HepG2 (cell line): ENCODE data around the gene DOHH. TPM values are rescaled to one million over a fixed set of nuclear protein-coding genes. Genes with fewer than 3 reads are reported as not detected.

Source experiments
- AGO2 ChIP-seq: fragments of 200-400 bp; formaldehyde crosslinking; optimal IDR thresholded peaks from 2 replicates; pipeline ENCODE3; 2017; ENCODE audit warnings: mild to moderate bottlenecking, low read depth, low read length, moderate library complexity
- BCLAF1 ChIP-seq: fragments of 450-650 bp; IDR thresholded peaks from 2 replicates; pipeline ENCODE4 v1.6.1; 2017; ENCODE audit warnings: mild to moderate bottlenecking
- ELF4 ChIP-seq: sonication (generic); formaldehyde crosslinking; IDR thresholded peaks from 2 replicates; pipeline ENCODE4 v1.5.0; 2020; ENCODE audit warnings: missing genetic modification reagents, mild to moderate bottlenecking, moderate library complexity, borderline replicate concordance
- HIVEP1 ChIP-seq: sonication (generic); formaldehyde crosslinking; IDR thresholded peaks from 2 replicates; pipeline ENCODE4 v1.4.0; 2020; ENCODE audit warnings: mild to moderate bottlenecking, missing genetic modification reagents
- HOXA3 ChIP-seq: sonication (generic); formaldehyde crosslinking; IDR thresholded peaks from 2 replicates; pipeline ENCODE4 v1.5.0; 2020; ENCODE audit warnings: missing genetic modification reagents
- MAFK ChIP-seq, 2 experiments: IDR thresholded peaks in 1 of 2; conservative IDR thresholded peaks in 1 of 2; 2 replicates each; pipeline ENCODE4 v1.6.1; 2011; ENCODE audit warnings: improper control_type of control experiment in 2 of 2, low read length in 2 of 2
- MATR3 ChIP-seq: sonication (generic); formaldehyde crosslinking; IDR thresholded peaks from 2 replicates; pipeline ENCODE4 v1.4.0; 2020; ENCODE audit warnings: missing genetic modification reagents
- MEIS1 ChIP-seq: sonication (generic); formaldehyde crosslinking; IDR thresholded peaks from 2 replicates; pipeline ENCODE4 v1.9.0; 2021; ENCODE audit warnings: mild to moderate bottlenecking, missing genetic modification reagents, moderate library complexity, borderline replicate concordance
- NCOA1 ChIP-seq: sonication (generic); formaldehyde crosslinking; IDR thresholded peaks from 2 replicates; pipeline ENCODE4 v1.9.0; 2021; ENCODE audit warnings: missing genetic modification reagents
- NFATC3 ChIP-seq: sonication (generic); formaldehyde crosslinking; IDR thresholded peaks from 2 replicates; pipeline ENCODE4 v1.5.1; 2020; ENCODE audit warnings: mild to moderate bottlenecking, missing genetic modification reagents
- NFYB ChIP-seq: sonication (generic); formaldehyde crosslinking; IDR thresholded peaks from 2 replicates; pipeline ENCODE4 v1.4.0; 2020; ENCODE audit warnings: missing genetic modification reagents
- PHF21A ChIP-seq: sonication (generic); formaldehyde crosslinking; IDR thresholded peaks from 2 replicates; pipeline ENCODE4 v1.5.0; 2020; ENCODE audit warnings: mild to moderate bottlenecking, missing genetic modification reagents
- PITX1 ChIP-seq: sonication (generic); formaldehyde crosslinking; IDR thresholded peaks from 2 replicates; pipeline ENCODE4 v1.5.1; 2020; ENCODE audit warnings: mild to moderate bottlenecking, missing genetic modification reagents
- RAD51 ChIP-seq: fragments of 450-650 bp; IDR thresholded peaks from 2 replicates; pipeline ENCODE4 v1.6.1; 2016; ENCODE audit warnings: borderline replicate concordance
- RARA ChIP-seq: IDR thresholded peaks from 2 replicates; pipeline ENCODE4 v1.6.1; 2016; ENCODE audit warnings: missing genetic modification reagents, missing compliant biosample characterization
- SAP130 ChIP-seq: IDR thresholded peaks from 2 replicates; pipeline ENCODE4 v1.6.1; 2016; ENCODE audit warnings: low read depth
- SRSF1 ChIP-seq: fragments of 200-400 bp; formaldehyde crosslinking; optimal IDR thresholded peaks from 2 replicates; pipeline ENCODE3; 2017; ENCODE audit warnings: mild to moderate bottlenecking, low read depth, low read length, moderate library complexity
- YEATS4 ChIP-seq: sonication (generic); formaldehyde crosslinking; IDR thresholded peaks from 2 replicates; pipeline ENCODE4 v1.4.0; 2020; ENCODE audit warnings: missing genetic modification reagents, borderline replicate concordance
- ZKSCAN5 ChIP-seq: sonication (generic); formaldehyde crosslinking; IDR thresholded peaks from 2 replicates; pipeline ENCODE4 v1.5.1; 2020; ENCODE audit warnings: mild to moderate bottlenecking, missing genetic modification reagents
- ZMYM3 ChIP-seq: sonication (generic); formaldehyde crosslinking; IDR thresholded peaks from 2 replicates; pipeline ENCODE4 v1.5.1; 2020; ENCODE audit warnings: mild to moderate bottlenecking, missing genetic modification reagents
- ZNF12 ChIP-seq: sonication (generic); formaldehyde crosslinking; IDR thresholded peaks from 2 replicates; pipeline ENCODE4 v1.5.0; 2020; ENCODE audit warnings: missing genetic modification reagents
- ZNF432 ChIP-seq: sonication (generic); formaldehyde crosslinking; IDR thresholded peaks from 2 replicates; pipeline ENCODE4 v1.5.0; 2020; ENCODE audit warnings: missing genetic modification reagents, mild to moderate bottlenecking, borderline replicate concordance
- ZNF451 ChIP-seq: sonication (generic); formaldehyde crosslinking; IDR thresholded peaks from 2 replicates; pipeline ENCODE4 v1.5.0; 2020; ENCODE audit warnings: mild to moderate bottlenecking, missing genetic modification reagents
- ZNF549 ChIP-seq: sonication (generic); formaldehyde crosslinking; IDR thresholded peaks from 2 replicates; pipeline ENCODE4 v1.5.0; 2020; ENCODE audit warnings: missing genetic modification reagents
- ZNF598 ChIP-seq: sonication (generic); formaldehyde crosslinking; IDR thresholded peaks from 2 replicates; pipeline ENCODE4 v1.5.1; 2020; ENCODE audit warnings: mild to moderate bottlenecking, missing genetic modification reagents, borderline replicate concordance
- ZNF770 ChIP-seq: sonication (generic); formaldehyde crosslinking; IDR thresholded peaks from 2 replicates; pipeline ENCODE4 v1.5.0; 2020; ENCODE audit warnings: mild to moderate bottlenecking, missing genetic modification reagents
- ZNF891 ChIP-seq: sonication (generic); formaldehyde crosslinking; IDR thresholded peaks from 2 replicates; pipeline ENCODE4 v1.5.0; 2020; ENCODE audit warnings: mild to moderate bottlenecking, missing genetic modification reagents
- polyA plus RNA-seq, 8 experiments: library from polyadenylated mRNA; depleted of rRNA in 3 of 8; stranded (reverse) in 7 of 8; unstranded in 1 of 8; fragments of >200 nt; fragmentation: Illumina TruSeq in 4 of 8; extraction: Trizol in 4 of 8; gene quantifications; 2 replicates each; pipeline versions ENCODE4 v1.2.1 to v1.2.3, GENCODE V29; 2011 to 2016; ENCODE audit warnings: low read depth in 4 of 8, missing spikeins in 1 of 8, mixed read lengths in 1 of 8; ENCODE audit not compliant: insufficient read depth in 1 of 8
- total RNA-seq, 5 experiments: library from RNA; depleted of rRNA; stranded (reverse); fragments of >200 nt; fragmentation: Illumina TruSeq; extraction: Trizol; gene quantifications; 2 replicates each; pipeline ENCODE4 v1.2.3, GENCODE V29; 2016; ENCODE audit warnings: low read depth in 1 of 5

DOHH gene
- total and polyA plus RNA-seq, 2 of the 13 experiments (the other 11 are each of a cell fraction or from before 2014, with no cell fraction given): 3.5 to 13.7 TPM

GRCh38 chr19:3480383-3481091 is 19.9 kb downstream of the DOHH start, which contains the start of gene SMIM24 (continued):
- TF ChIP-seq ZNF770 (peak; percentile 27; the same call in 1 of the 2 replicates), NFATC3 (no peak), BCLAF1 (no peak), ZNF12 (no peak), ZMYM3 (CRISPR knock-in tag) (peak; percentile 47; the same call in 1 of the 2 replicates), ZNF891 (CRISPR knock-in tag) (no peak), ELF4 (CRISPR knock-in tag) (no peak), RARA (CRISPR knock-in tag) (no peak), ZNF598 (0 out of 2 replicates have a peak, but pooled peaks have one; percentile 30), NCOA1 (CRISPR knock-in tag) (0 out of 2 replicates have a peak, but pooled peaks have one; percentile 29), ZNF549 (no peak), ZNF432 (CRISPR knock-in tag) (no peak), HIVEP1 (no peak), ZKSCAN5 (CRISPR knock-in tag) (0 out of 2 replicates have a peak, but pooled peaks have one; percentile 54), SAP130 (CRISPR knock-in tag) (peak; percentile 60), HOXA3 (peak; percentile 30; the same call in 1 of the 2 replicates), AGO2 (peak; percentile 17), MAFK (conservative IDR thresholded peaks at IDR 0.05 in 1 of 2, IDR thresholded peaks at IDR 0.05 in 1 of 2; ENCODE audit: low read length in 2 of 2) (no peak), YEATS4 (CRISPR knock-in tag) (peak; percentile 52; the same call in 1 of the 2 replicates), MATR3 (no peak), RAD51 (no peak), SRSF1 (no peak), PHF21A (peak; percentile 91), PITX1 (peak; percentile 75; the same call in 1 of the 2 replicates), MEIS1 (peak; percentile 51; the same call in 1 of the 2 replicates), NFYB (CRISPR knock-in tag) (peak; percentile 61), ZNF451 (CRISPR knock-in tag) (0 out of 2 replicates have a peak, but pooled peaks have one; percentile 45)
